DMS 273 (cell line): ENCODE measurements around the gene LRRTM4.
"Not testable (repeated sequence)": the region's sequence is repeated elsewhere in the genome, so short reads cannot be mapped to it uniquely, and the experiment has no call there.

Experiments
- DNase-seq: peaks from one replicate; lab custom pipeline; 2025; ENCODE audit not compliant: unreplicated experiment; lab: John Stamatoyannopoulos, UW

LRRTM4 gene

DNA sequence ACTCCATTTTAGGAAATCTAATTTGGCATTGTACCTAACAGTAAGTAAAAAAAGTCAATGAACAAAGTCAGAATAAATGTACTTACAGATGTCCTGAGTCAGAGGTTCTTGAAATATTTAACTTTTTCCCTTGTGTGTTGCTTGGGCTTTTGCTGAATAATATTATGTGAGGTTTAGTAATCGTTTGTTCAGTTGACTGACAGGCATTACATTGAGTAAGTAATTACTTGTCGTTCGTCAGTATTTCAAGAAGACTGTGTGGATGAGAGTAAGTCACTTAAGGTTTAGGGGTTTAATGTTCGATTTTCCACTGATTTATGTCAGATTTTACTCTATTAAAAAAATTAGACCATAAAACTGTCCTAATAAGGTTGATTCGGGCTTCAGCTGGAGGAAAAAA, 342.9 kb downstream of the LRRTM4 start:
- DNase-seq: no peak

DNA sequence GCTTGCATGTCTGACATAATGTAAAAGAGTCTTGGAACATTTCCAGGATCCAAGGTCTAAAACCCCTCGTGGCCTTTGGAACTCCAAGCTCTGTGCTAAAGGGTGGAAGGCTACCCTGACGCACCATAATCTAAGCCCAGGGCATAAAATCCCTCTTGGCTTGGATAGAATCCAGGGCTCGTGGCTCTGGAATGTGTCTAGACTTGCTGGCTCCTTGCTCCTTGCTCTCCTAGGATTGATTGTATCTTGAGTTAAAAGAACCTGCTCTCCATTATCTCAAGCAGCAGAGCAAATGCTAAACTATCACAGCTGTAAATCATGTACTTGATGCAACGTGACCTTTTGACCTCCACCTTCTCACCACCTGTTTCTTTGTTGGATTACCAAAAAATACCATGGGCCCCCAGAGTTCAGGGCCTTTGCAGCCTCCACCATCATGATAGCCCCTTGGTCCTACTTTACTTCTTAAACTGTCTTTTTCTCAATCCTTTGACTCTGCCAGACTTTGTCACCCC, 346.9 kb downstream of the LRRTM4 start:
- DNase-seq: not testable (repeated sequence)

DNA sequence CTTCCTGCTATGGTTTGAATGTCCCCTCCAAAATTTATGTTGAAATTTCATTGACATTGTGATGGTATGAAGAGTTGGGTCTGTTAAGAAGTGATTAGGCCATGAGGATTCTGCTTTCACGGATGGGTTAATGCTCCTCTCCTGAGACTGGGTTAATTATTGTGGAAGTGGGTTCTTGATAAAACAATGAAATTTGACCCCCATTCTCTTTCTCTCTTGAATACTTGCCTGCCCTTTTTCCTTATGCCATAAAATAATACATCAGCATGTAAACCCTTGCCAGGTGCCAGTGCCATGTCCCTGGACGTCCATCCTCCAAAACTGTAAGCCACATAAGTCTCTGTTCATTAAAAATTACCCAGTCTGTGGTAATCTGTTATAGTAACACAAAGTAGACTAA, 352.8 kb downstream of the LRRTM4 start:
- no peak for DNase-seq

DNA sequence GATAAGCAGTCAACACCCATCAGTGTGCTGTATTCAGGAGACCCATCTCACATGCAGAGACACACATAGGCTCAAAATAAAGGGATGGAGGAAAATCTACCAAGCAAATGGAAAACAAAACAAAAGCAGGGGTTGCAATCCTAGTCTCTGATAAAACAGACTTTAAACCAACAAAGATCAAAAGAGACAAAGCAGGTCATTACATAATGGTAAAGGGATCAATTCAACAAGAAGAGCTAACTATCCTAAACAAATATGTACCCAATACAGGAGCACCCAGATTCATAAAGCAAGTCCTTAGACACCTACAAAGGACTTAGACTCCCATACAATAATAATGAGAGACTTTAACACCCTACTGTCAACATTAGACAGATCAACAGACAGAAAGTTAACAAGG, 358.2 kb downstream of the LRRTM4 start:
- DNase-seq: not testable (repeated sequence)

DNA sequence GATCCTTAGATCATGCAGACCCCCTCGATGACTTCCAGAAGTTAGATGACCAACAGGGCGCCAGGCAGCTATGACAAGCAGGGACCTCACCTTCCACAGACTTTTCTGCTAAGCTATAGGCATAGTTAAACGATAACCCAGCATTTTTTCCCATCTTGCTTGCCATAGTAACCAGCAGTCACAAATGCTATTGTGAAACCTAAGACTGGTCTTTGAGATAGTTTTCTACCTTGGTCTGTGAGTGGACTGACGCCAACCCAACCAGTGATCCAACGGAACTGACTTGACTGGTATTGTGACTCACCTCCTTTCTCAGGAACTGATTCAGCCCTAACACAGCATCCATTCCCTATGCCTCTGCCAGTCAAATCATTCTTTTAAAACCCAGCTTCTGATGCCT, 361.2 kb downstream of the LRRTM4 start:
- no peak for DNase-seq

DNA sequence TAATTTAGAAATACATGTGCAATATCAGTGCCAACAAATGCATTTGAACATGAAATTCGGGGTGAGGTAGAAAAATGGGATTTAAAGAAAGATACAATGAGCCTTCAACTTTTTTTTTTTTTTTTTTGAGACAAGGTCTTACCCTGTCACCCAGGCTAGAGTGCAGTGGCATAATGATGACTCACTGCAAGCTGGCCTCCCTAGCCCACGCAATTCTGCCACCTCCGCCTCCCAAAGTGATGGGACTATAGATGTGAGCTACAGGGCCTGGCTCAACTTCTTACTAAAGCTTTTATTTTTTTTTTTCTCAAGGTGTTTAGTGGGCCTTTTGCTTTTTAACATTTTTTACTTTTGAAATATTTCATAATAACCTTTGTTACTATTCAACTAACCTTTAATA, 365.6 kb downstream of the LRRTM4 start:
- no peak for DNase-seq

DNA sequence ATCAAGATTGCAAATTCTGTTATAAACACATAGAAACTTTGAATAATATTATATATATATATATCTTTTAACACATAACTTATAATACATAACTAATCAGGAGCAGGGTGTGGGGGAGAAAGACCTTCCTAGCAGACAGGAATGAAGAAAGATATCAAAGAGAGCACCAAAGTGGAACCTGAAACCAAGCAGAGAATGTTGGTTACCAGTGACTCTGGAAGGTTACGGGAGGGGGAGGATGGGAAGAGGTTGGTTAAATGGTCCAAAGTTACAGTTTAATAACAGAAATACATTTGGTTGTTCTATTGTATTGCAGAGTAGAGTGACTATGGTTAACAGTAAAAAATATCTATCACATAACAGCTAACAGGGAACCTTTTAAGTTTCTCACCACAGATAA, 366.7 kb downstream of the LRRTM4 start:
- DNase-seq: no peak

DNA sequence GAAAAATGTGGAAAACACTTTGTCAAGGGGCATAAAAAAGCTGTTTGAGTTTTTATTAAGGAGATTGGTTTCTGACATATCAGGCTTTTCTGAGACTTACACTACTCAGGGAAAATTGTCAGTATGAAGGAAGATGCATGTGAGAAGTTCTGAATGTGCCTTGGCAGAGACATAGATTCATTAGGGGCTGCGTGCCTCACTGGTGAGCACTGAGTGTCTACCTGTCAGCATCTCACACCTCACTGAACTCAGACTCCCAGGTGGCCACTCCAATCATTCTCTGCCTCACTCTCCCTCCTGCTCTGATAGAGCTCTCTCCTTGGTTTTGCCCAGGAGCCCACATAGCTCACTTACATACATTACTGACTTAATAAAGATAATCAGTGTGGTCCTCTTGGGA, 372.6 kb downstream of the LRRTM4 start:
- DNase-seq: no peak

DNA sequence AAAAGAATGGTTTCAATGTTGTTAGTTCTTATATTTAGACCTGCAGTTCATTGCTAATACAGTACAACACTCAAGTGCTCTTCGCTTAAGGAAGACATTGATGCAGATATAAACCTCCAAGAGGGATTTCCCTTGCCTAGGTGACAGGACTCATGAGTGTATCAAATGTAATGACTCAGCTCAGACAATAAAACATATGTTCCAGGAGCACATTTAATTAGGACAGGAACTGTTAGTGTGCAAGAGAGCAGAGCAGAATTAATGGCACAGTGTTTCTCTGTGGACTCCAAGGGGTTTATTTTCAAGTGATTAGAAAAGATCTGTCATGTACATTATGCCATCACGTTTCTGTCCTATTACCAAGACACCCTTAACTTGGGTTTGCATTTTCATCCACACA, 375.0 kb downstream of the LRRTM4 start:
- DNase-seq: no peak

DNA sequence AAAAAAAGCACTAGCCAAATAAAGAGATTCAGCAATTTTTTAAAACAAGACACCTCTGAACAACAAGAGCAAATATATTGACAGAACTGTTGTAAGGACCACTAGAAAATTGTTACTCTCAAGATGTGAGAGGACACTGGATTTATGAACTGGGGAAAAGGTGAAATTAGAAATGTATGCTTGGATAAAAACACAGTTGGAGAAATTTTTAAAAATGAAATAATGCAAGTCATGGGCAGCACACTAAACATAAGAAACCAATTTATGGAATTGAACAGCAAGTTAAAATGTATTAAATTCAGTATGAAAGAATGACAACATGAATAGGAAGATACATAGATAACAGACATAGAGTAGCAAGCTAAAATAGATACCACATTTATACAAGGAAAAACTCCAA, 377.4 kb downstream of the LRRTM4 start:
- no peak for DNase-seq

DNA sequence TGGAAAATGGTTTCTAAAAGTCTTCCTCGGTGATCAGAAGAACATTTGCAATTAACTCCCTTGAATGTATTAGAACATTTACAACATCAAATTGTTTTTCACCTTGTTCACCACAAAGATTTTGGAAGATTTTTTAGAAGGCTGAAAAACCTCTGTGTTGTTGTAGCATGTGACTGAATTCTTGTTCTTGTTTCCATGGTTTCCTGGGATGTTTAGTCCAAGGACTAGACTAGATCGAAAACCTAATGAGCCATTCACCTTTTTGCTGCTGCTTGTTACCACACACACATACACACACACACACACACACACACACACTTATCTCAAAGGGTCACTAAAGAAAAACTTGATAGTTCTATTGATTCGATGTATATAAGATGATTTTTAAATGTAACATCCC, 380.0 kb downstream of the LRRTM4 start:
- DNase-seq: no peak

DNA sequence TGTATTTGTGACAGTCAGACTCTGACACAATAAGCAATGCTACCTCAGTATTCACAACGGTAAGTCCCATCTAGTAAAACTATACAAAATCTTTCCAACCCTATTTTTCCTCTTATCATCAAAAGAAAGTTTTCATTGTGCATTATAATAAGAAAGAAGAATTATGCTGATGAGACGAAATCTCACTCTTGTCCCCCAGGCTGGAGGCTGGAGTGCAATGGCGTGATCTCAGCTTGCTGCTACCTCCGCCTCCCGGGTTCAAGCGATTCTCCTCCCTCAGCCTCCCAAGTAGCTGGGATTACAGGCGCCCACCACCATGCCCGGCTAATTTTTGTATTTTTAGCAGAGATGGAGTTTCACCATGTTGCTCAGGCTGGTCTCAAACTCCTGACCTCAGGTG, 393.7 kb downstream of the LRRTM4 start:
- not testable (repeated sequence) for DNase-seq

DNA sequence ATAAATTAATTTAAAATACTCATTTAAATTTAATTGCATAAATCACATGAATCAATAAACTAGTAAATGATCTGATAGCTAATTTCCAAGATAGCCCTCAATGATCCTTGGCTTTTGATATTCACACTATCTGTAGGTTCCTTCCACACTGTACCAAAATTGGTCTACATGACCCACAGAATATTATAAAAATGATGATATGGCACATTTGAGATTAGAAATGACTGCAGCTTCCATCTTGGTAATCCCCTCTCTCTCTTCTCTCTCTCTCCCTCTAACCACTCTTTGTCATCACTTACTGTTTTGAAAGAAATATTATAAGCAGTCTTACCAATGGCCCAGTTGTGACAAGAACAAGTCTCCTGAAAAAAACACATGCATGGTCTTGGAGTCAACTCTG, 394.8 kb downstream of the LRRTM4 start:
- DNase-seq: no peak

DNA sequence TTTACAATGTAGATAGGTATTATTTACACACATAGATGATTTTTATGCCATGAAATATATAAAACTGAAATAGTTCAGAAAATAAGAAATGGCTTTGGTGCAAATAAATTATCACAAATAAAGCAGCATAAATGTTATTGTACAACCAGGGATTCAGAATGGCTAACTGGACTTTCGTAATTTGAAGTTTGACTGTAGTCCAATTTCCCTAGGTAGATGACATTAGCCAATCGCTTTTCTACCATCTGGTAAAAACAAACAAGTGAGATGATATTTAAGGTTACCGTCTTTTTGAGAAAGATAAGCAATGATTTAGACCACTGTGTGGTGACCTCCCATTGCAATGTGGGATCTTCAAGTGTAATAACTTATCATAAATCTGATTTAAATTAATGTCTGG, 400.7 kb downstream of the LRRTM4 start:
- DNase-seq: no peak

DNA sequence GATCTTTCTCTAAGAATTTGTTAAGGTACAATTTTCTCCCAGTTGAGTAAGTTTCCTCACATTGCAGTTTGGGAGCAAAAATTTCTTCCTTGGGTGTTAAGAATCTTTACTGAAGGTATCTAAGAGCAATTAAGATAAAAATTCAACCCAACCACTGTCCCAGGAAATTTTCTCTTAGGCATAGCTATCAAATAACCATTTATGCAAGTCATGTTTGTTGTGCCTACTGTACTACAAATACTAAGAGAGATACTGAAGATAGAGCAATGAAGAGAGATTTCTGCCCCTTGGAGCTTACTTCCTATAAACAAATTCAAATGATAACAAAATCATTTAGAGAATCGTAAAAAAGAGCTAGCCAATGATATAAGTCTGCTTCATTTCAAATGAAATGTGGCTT, 402.8 kb downstream of the LRRTM4 start:
- no peak for DNase-seq

DNA sequence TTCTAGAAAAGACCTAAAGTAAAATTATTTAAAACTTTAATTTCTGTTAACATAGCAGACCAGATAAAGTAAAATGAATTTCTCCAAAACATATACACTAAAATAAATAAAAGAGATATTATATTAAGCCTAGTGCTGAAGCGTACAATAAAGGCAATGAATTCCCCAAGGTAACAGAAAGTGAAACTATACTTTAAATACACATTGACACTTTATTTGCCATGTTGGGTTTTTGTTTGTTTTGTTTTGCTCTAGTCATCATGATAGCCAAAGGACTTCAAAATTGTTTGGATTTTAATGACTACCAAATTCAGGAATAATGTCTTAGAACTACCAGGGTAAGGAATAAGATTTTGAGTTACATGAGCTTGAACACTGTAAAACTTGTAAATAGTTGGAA, 413.3 kb downstream of the LRRTM4 start:
- no peak for DNase-seq

DNA sequence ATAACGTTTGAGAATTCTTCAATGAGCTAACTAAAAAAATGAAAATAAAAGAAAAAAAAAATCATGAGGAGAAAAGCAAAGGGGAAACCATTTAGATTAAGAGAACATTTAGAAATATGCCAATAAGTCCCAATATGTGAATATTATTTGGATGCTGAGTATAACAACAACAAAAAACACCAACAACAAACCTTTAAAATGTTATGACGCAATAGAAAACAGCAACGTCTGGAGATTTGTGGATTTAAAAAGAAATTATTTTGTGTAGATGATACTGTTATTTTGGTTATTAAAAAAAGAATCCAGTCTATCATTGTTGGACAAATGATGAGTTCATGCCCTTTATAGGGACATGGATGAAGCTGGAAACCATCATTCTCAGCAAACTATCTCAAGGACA, 417.2 kb downstream of the LRRTM4 start:
- DNase-seq: no peak

DNA sequence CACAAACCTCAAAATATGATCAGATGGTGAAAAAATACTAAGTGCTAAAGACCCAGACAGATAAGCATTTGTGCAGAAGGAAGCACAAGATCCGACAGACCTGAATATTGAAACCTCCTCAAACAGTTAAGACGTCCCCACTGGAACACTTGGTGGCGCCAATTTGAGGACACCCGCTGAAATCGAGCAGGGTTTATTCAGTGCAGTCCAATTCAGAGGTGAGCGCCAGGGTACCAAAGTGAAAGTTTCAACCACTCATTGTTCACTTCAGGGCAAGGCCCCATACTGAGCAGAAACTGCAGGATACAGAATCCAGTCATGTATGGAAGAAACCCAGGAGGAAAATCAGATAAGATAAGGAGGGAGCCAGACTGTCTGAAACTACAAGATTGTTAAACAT, 417.6 kb downstream of the LRRTM4 start:
- DNase-seq: no peak

DNA sequence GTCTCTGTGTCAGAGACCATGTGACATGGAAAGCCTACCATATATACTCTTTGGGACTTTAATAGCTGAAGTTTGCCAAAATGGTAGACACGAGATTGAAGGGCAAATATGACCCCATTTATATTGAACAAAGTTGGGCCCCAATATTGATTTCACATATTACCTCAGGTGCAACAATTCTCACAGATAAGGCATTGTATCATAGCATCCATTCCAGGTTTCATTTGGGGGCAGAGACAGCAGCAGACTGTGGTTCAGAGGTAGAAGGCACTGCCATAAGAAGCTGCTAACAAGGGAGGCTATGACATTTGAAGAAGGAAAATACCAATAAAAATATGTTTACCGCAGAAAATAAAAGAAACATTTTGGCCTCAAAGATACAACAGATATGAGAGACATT, 419.2 kb downstream of the LRRTM4 start:
- DNase-seq: no peak

DNA sequence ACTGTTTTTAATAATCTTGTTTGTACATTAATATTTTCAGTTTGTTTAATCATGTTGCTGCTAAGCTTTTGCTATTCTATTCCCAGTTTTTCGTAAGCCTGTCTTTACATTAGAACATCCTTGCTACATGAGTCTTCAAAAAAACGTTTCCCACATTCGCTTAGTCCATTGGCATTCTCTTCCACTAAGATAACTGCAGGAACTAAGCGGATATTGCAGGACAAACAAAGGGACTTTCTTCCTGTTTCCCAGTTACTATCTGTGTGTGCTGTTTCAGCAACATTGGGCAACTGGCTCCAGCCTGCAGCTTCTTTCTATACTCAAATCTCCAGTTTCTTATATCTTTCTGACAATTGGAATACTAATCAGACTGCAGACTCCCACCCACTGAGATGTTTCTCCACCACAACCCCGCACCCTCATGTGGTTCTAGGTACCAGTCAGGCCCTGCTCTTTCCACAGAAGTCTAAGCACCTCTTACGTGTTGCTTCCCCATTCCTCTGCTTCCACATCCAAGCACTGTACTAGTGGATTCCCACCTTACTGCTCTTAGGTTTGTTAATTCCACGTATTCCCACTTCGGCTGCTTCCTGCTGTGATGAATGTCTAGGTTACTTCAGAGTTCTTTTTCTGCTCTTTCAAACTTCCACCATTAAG, 420.3 kb downstream of the LRRTM4 start:
- DNase-seq: no peak

DNA sequence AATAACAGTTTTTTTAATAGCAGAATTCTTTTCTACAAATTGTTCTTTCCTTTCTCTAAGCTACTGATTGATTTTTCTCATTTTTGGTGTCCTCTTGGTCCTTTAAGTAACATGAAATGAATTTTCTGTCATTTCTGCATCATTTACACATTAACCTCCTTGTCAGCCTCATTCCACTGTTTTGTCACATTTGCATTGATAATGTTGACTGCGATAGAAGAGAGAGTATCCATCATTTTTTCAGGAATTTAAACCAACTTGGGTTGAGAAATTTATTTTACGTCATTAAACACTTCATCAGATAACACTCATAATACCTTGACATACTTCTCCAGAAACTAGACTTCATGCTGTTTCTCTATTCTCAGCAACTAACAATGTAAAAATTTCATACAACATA, 422.2 kb downstream of the LRRTM4 start:
- no peak for DNase-seq

DNA sequence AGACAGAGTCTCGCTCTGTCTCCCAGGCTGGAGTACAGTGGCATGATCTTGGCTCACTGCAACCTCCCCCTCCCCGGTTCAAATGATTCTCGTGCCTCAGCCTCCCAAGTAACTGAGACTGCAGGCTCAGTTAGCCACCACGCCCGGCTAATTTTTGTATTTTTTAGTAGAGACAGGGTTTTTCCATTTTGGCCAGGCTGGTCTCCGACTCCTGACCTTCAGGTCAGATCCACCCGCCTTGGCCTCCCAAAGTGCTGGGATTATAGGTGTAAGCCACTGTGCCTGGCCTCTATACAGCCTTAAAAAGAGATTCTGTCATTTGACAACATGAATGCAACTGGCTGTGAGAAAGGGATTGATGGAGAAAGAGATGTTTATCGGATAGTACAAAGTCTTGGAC, 426.7 kb downstream of the LRRTM4 start:
- not testable (repeated sequence) for DNase-seq

DNA sequence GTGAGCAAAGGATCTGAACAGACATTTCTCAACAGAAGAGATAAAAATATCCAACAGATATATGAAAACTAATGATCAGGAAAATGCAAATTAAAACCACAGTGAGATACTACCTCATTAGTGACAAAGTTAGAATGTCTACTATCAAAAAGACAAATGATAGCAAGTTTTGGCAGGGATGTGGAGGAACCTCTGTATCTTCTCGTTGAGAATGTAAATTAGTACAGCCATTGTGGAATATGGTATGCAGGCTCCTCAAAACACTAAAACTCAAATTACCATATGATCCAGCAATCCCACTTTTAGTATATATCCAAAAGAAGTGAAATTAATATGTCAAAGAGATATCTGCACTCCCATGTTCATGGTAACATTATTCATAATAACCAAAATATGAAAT, 427.1 kb downstream of the LRRTM4 start:
- no peak for DNase-seq
